Sigmoid colon (tissue), 4 donors: Measurements from ENCODE around the gene GALNT17.

Experiments
- POLR2A ChIP-seq, 2 donors: fragments of 450-650 bp; IDR thresholded peaks; one replicate each; pipeline ENCODE4 v1.6.1; 2016; ENCODE audit warnings: antibody characterized with exemption in 2 of 2, mild to moderate bottlenecking in 2 of 2, moderate library complexity in 2 of 2
- POLR2AphosphoS5 ChIP-seq, 4 donors: sonication (generic); formaldehyde crosslinking; IDR thresholded peaks; one replicate each; pipeline ENCODE4 v1.6.1; 2017; ENCODE audit warnings: antibody characterized with exemption in 4 of 4
- TF ChIP-seq, protein P1 (sequence below), 4 experiments: fragments of 450-650 bp in 3 of 4; fragments of 200-600 bp in 1 of 4; IDR thresholded peaks; one replicate each; pipeline ENCODE4 v1.5.1; 2016 to 2019; ENCODE audit warnings: antibody characterized with exemption in 4 of 4, mild to moderate bottlenecking in 3 of 4, moderate library complexity in 2 of 4

DNA sequence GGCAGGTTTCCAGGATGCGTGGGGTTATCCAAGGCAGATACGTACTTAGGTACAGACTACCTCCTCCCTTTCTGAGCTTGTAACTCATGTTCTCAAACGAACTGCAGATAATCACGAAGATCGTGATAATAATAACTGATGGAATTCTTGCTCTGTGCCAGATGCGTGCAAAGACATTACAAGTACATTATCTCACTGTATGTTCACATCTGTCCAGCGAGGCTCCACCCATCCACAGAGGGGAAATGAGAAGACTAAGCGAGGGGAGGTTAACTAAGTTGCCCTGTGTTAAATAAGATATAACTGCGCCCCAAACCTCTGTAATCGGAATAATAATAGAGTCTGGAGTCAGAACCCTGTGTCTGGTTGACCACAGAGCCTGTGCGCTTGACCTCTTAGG is 1.9 kb downstream of the GALNT17 start:
- TF ChIP-seq, protein P1, sequence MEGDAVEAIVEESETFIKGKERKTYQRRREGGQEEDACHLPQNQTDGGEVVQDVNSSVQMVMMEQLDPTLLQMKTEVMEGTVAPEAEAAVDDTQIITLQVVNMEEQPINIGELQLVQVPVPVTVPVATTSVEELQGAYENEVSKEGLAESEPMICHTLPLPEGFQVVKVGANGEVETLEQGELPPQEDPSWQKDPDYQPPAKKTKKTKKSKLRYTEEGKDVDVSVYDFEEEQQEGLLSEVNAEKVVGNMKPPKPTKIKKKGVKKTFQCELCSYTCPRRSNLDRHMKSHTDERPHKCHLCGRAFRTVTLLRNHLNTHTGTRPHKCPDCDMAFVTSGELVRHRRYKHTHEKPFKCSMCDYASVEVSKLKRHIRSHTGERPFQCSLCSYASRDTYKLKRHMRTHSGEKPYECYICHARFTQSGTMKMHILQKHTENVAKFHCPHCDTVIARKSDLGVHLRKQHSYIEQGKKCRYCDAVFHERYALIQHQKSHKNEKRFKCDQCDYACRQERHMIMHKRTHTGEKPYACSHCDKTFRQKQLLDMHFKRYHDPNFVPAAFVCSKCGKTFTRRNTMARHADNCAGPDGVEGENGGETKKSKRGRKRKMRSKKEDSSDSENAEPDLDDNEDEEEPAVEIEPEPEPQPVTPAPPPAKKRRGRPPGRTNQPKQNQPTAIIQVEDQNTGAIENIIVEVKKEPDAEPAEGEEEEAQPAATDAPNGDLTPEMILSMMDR (IDR thresholded peaks at IDR 0.05), result no peak
- TF ChIP-seq POLR2AphosphoS5 (IDR thresholded peaks at IDR 0.05) (no peak), POLR2A (IDR thresholded peaks at IDR 0.05) (no peak)
